Brain microvascular endothelial cell (primary cell): ENCODE data around the gene KRTAP21-3.

Source experiments
- DNase-seq: peaks from one replicate; pipeline ENCODE4 v3.0.0-alpha.2; 2020
- H3K27ac ChIP-seq: fragments of 250-450 bp; sonication (Bioruptor Pico); 2 replicates; pipeline ENCODE4 v1.5.1; 2020; ENCODE audit warnings: mild to moderate bottlenecking, moderate library complexity
- H3K27me3 ChIP-seq: fragments of 250-450 bp; sonication (Bioruptor Pico); replicated peaks from 2 replicates; pipeline ENCODE4 v1.5.1; 2020; ENCODE audit warnings: mild to moderate bottlenecking
- H3K36me3 ChIP-seq: fragments of 250-450 bp; sonication (Bioruptor Pico); replicated peaks from 2 replicates; pipeline ENCODE4 v1.5.1; 2020; ENCODE audit warnings: mild to moderate bottlenecking
- H3K4me3 ChIP-seq: 2 replicates; pipeline ENCODE4 v1.5.1; 2011; ENCODE audit warnings: low read depth, mild to moderate bottlenecking, control low read depth, low read length, moderate library complexity
- CTCF ChIP-seq: IDR thresholded peaks from 2 replicates; pipeline ENCODE4 v1.5.1; 2011; ENCODE audit warnings: low read depth, mild to moderate bottlenecking, moderate library complexity, low read length, control low read depth, inconsistent platforms; ENCODE audit errors: missing control alignments
- in situ Hi-C: cut with HindIII; loops from 2 replicates; pipeline ENCODE4 v1.10.0; 2017; ENCODE audit warnings: low sequenced_read_pairs, low pct_ligation_motif_present

The KRTAP21-3 gene

GRCh38 chr21:30680586-30680985 is 38.0 kb downstream of the KRTAP21-3 start:
- in situ Hi-C loops, result no loop called here
- TF ChIP-seq CTCF, result no peak
- Histone ChIP-seq H3K27ac (no peak overlapping the region), H3K27me3 (no peaks in the 10 kb centered on the region), H3K4me3 (no peak overlapping the region), H3K36me3 (no peaks in the 10 kb centered on the region)
- no peak for DNase-seq

GRCh38 chr21:30676737-30677136 is 41.8 kb downstream of the KRTAP21-3 start:
- Histone ChIP-seq H3K4me3 (no peak overlapping the region), H3K36me3 (no peaks in the 10 kb centered on the region), H3K27ac (no peak overlapping the region), H3K27me3 (no peaks in the 10 kb centered on the region)
- in situ Hi-C loops, result no loop called here
- TF ChIP-seq CTCF, result no peak
- DNase-seq, result no peak

- Histone ChIP-seq H3K4me3 (no peak overlapping the region), H3K27ac (no peak overlapping the region), H3K27me3 (no peaks in the 10 kb centered on the region), H3K36me3 (no peaks in the 10 kb centered on the region)
- no peak for TF ChIP-seq CTCF
- DNase-seq, result no peak
- in situ Hi-C loops, result no loop called here
Measured at GRCh38 chr21:30674312-30674711, 44.3 kb downstream of the KRTAP21-3 start.

GRCh38 chr21:30672985-30673650 is 45.5 kb downstream of the KRTAP21-3 start:
- in situ Hi-C loops, result no loop called here
- TF ChIP-seq CTCF, result no peak

GRCh38 chr21:30668776-30669175 is 49.8 kb downstream of the KRTAP21-3 start:
- H3K36me3 ChIP-seq, result no peaks in the 10 kb centered on the region
- no peak overlapping the region for H3K27ac ChIP-seq
- TF ChIP-seq CTCF, result no peak
- DNase-seq, result no peak
- no peak overlapping the region for H3K4me3 ChIP-seq
- H3K27me3 ChIP-seq, result no peaks in the 10 kb centered on the region
- in situ Hi-C loops, result no loop called here

More at GRCh38 chr21:30672985-30673650, 45.5 kb downstream of the KRTAP21-3 start:
- no peak overlapping the region for H3K4me3 ChIP-seq
- H3K36me3 ChIP-seq, result no peaks in the 10 kb centered on the region
- H3K27me3 ChIP-seq, result no peaks in the 10 kb centered on the region
- DNase-seq, result no peak
- no peak overlapping the region for H3K27ac ChIP-seq
